Gastrocnemius medialis (tissue), 4 donors: ENCODE data around the gene FAM171A1. TPM values are rescaled to one million over a fixed set of nuclear protein-coding genes. Genes with fewer than 3 reads are reported as not detected.

Experiments used
- ATAC-seq, 2 donors: fragments of 150-250 bp; one replicate each; pipeline ENCODE4 v1.9.1; 2016
- DNase-seq, 2 donors: peaks; one replicate each; pipeline ENCODE4 v3.0.0-alpha.2; 2019
- H3K27ac ChIP-seq, 4 donors: fragments of 200-600 bp; sonication (generic); 1 replicate in 1 of 4; 2 replicates in 3 of 4; pipeline ENCODE4 v1.5.1; 2016 to 2018; ENCODE audit warnings: mild to moderate bottlenecking in 2 of 4, moderate library complexity in 1 of 4
- H3K27me3 ChIP-seq, 3 donors: fragments of 200-600 bp; sonication (generic) in 2 of 3; 1 replicate in 1 of 3; 2 replicates in 2 of 3; pipeline versions ENCODE4 v1.5.1 to v1.6.0; 2016 to 2019; ENCODE audit warnings: mild to moderate bottlenecking in 1 of 3, moderate library complexity in 1 of 3
- H3K36me3 ChIP-seq, 2 donors: fragments of 200-600 bp; sonication (generic) in 1 of 2; one replicate each; pipeline ENCODE4 v1.5.1; 2017 to 2018
- H3K4me1 ChIP-seq, 2 donors: fragments of 200-600 bp; sonication (generic) in 1 of 2; one replicate each; pipeline ENCODE4 v1.5.1; 2016 to 2017; ENCODE audit warnings: mild to moderate bottlenecking in 2 of 2
- H3K4me3 ChIP-seq, 4 donors: fragments of 200-600 bp; sonication (generic) in 3 of 4; 1 replicate in 1 of 4; 2 replicates in 3 of 4; pipeline ENCODE4 v1.5.1; 2016 to 2019; ENCODE audit warnings: mild to moderate bottlenecking in 2 of 4
- H3K9me3 ChIP-seq, 3 donors: fragments of 200-600 bp; sonication (generic) in 2 of 3; 1 replicate in 1 of 3; 2 replicates in 2 of 3; pipeline ENCODE4 v1.5.1; 2016 to 2019
- CTCF ChIP-seq, 5 experiments: fragments of 450-650 bp in 3 of 5; fragments of 200-600 bp in 2 of 5; sonication (generic) in 2 of 5; IDR thresholded peaks in 4 of 5; conservative IDR thresholded peaks in 1 of 5; 1 replicate in 4 of 5; 2 replicates in 1 of 5; pipeline ENCODE4 v1.5.1; 2016 to 2019; ENCODE audit warnings: antibody characterized with exemption in 5 of 5, mild to moderate bottlenecking in 3 of 5, moderate library complexity in 3 of 5
- POLR2A ChIP-seq, 2 donors: fragments of 450-650 bp; IDR thresholded peaks; one replicate each; pipeline ENCODE4 v1.6.1; 2017; ENCODE audit warnings: antibody characterized with exemption in 2 of 2, mild to moderate bottlenecking in 2 of 2, moderate library complexity in 2 of 2
- in situ Hi-C, 4 donors: fragments of 200-750 bp; cut with MboI; loops; one replicate each; pipeline versions ENCODE4 v1.15.0 to v1.8.0; 2017; ENCODE audit warnings: low sequenced_read_pairs in 4 of 4
- intact Hi-C: fragments of 100-400 bp; cut with DNase I; formaldehyde crosslinking; loops from one replicate; pipeline ENCODE4 v1.15.1; 2023; ENCODE audit warnings: low total_unique reads
- total RNA-seq, 4 donors: library from RNA; depleted of rRNA; stranded (reverse); fragments of >200 nt; gene quantifications; one replicate each; pipeline versions ENCODE4 v1.1.0 to v1.2.3, GENCODE V29; 2016

FAM171A1 gene
- total RNA-seq, 4 donors from 2014 or later, result 2.1 to 5.6 (median 4.3) TPM

DNA sequence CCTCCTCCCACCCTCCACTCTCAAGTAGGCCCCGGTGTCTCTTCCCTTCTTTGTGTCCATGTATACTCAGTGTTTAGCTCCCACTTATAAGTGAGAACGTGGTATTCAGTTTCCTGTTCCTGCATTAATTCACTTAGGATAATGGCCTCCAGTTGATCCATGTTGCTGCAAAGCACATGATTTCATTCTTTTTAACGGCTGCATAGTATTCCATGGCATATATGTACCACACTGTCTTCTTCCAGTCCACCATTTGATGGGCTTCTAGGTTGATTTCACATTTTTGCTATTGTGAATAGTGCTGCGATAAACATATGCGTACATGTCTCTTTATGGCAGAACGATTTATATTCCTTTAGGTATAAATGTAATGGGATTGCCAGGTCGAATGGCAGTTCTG lies 51.0 kb downstream of the FAM171A1 start:
- Histone ChIP-seq H3K27ac (no peak overlapping the region), H3K9me3 (no peaks in the 10 kb centered on the region), H3K36me3 (no peaks in the 10 kb centered on the region), H3K27me3 (no peaks in the 10 kb centered on the region), H3K4me1 (peaks cover 0 to 7% of the 10 kb centered on the region in 2 donors), H3K4me3 (no peak overlapping the region)
- ATAC-seq (no peak), DNase-seq (no peak)
- in situ Hi-C loops (no loop called here), intact Hi-C loops (no loop called here)
- no peak for TF ChIP-seq CTCF (IDR thresholded peaks at IDR 0.05 in 4 of 5, conservative IDR thresholded peaks at IDR 0.05 in 1 of 5)
- no peak for TF ChIP-seq POLR2A (IDR thresholded peaks at IDR 0.05)

- peaks cover 0 to 3% of the 10 kb centered on the region in 2 donors for H3K4me1 ChIP-seq
Measured at GRCh38 chr10:15316871-15317464, 54.1 kb downstream of the FAM171A1 start.

GRCh38 chr10:15316145-15316544 lies 54.9 kb downstream of the FAM171A1 start:
- intact Hi-C loops, result no loop called here

More at GRCh38 chr10:15316871-15317464, 54.1 kb downstream of the FAM171A1 start:
- Histone ChIP-seq H3K36me3 (no peaks in the 10 kb centered on the region), H3K27me3 (no peaks in the 10 kb centered on the region), H3K9me3 (no peaks in the 10 kb centered on the region), H3K27ac (no peak overlapping the region), H3K4me3 (no peak overlapping the region)
- no peak for TF ChIP-seq CTCF (IDR thresholded peaks at IDR 0.05 in 4 of 5, conservative IDR thresholded peaks at IDR 0.05 in 1 of 5)
- no peak for TF ChIP-seq POLR2A (IDR thresholded peaks at IDR 0.05)
- DNase-seq (no peak), ATAC-seq (no peak)
- intact Hi-C loops, result no loop called here
- in situ Hi-C loops, result no loop called here

GRCh38 chr10:15315286-15315685 lies 55.8 kb downstream of the FAM171A1 start:
- in situ Hi-C loops (no loop called here), intact Hi-C loops (no loop called here)
- Histone ChIP-seq H3K27me3 (no peaks in the 10 kb centered on the region), H3K4me3 (no peak overlapping the region), H3K4me1 (no peaks in the 10 kb centered on the region), H3K9me3 (no peaks in the 10 kb centered on the region), H3K27ac (no peak overlapping the region), H3K36me3 (no peaks in the 10 kb centered on the region)
- TF ChIP-seq POLR2A (IDR thresholded peaks at IDR 0.05) (no peak), CTCF (IDR thresholded peaks at IDR 0.05 in 4 of 5, conservative IDR thresholded peaks at IDR 0.05 in 1 of 5) (no peak)
- ATAC-seq (no peak), DNase-seq (no peak)

More at GRCh38 chr10:15316145-15316544, 54.9 kb downstream of the FAM171A1 start:
- TF ChIP-seq POLR2A (IDR thresholded peaks at IDR 0.05) (no peak), CTCF (IDR thresholded peaks at IDR 0.05 in 4 of 5, conservative IDR thresholded peaks at IDR 0.05 in 1 of 5) (no peak)
- Histone ChIP-seq H3K27ac (no peak overlapping the region), H3K36me3 (no peaks in the 10 kb centered on the region), H3K27me3 (no peaks in the 10 kb centered on the region), H3K9me3 (no peaks in the 10 kb centered on the region), H3K4me1 (no peaks in the 10 kb centered on the region), H3K4me3 (no peak overlapping the region)
- no peak for DNase-seq
- ATAC-seq, result no peak
- in situ Hi-C loops, result no loop called here
